OCI-LY7 (cell line): ENCODE results near the gene RPL29. TPM values are rescaled to one million over a fixed set of nuclear protein-coding genes. Genes with fewer than 3 reads are reported as not detected.

Experiments
- BruUV-seq: library from RNA; stranded (reverse); fragments of 400-500 nt; replicated peaks from 2 replicates; lab custom pipeline; 2021; lab: Mats Ljungman, UMichigan
- CTCF ChIA-PET: fragments of 300-600 bp; sonication (Branson Sonifier 250); formaldehyde crosslinking; loops from one replicate; lab custom pipeline; 2022; ENCODE audit warnings: antibody characterized with exemption; ENCODE audit not compliant: unreplicated experiment; lab: Charles Lee
- POLR2A ChIA-PET: fragments of 300-600 bp; sonication (Branson Sonifier 250); formaldehyde crosslinking; loops from one replicate; lab custom pipeline; 2022; ENCODE audit warnings: antibody characterized with exemption; lab: Charles Lee
- DNase-seq: peaks from one replicate; pipeline ENCODE4 v3.0.0-alpha.2; 2015; ENCODE audit warnings: low spot score
- H2AFZ ChIP-seq: fragments of 200-600 bp; sonication (generic), shearing (Covaris generic); 2 replicates; pipeline ENCODE4 v1.6.1; 2014; ENCODE audit warnings: mild to moderate bottlenecking, antibody characterized with exemption, low read length, moderate library complexity
- H3K27ac ChIP-seq: fragments of 200-600 bp; sonication (generic); 2 replicates; pipeline ENCODE4 v1.5.1; 2014; ENCODE audit warnings: mixed run types, low read depth, mild to moderate bottlenecking, moderate library complexity, low read length, inconsistent platforms; ENCODE audit not compliant: poor library complexity, severe bottlenecking
- H3K36me3 ChIP-seq: fragments of 200-600 bp; sonication (generic); 2 replicates; pipeline ENCODE4 v1.6.1; 2014; ENCODE audit warnings: mild to moderate bottlenecking, antibody characterized with exemption, low read length, moderate library complexity, mixed read lengths; ENCODE audit not compliant: insufficient read depth
- H3K4me1 ChIP-seq: fragments of 200-600 bp; sonication (generic); 2 replicates; pipeline ENCODE4 v1.5.1; 2014; ENCODE audit warnings: mild to moderate bottlenecking, low read length; ENCODE audit not compliant: insufficient read depth, poor library complexity, severe bottlenecking
- H3K4me2 ChIP-seq: fragments of 200-600 bp; sonication (generic); 2 replicates; pipeline ENCODE4 v1.6.1; 2014; ENCODE audit warnings: mild to moderate bottlenecking, low read length
- H3K4me3 ChIP-seq: fragments of 200-600 bp; sonication (generic); 2 replicates; pipeline ENCODE4 v1.5.1; 2014; ENCODE audit warnings: mild to moderate bottlenecking, low read depth, low read length; ENCODE audit not compliant: poor library complexity, severe bottlenecking
- H3K79me2 ChIP-seq: fragments of 200-600 bp; sonication (generic); 2 replicates; pipeline ENCODE4 v1.6.1; 2016; ENCODE audit warnings: low read depth, mild to moderate bottlenecking, low read length, moderate library complexity, mixed read lengths; ENCODE audit not compliant: insufficient read depth
- H3K9me2 ChIP-seq: fragments of 200-600 bp; sonication (generic); 2 replicates; pipeline ENCODE4 v1.6.1; 2016; ENCODE audit warnings: mild to moderate bottlenecking, low read length, mixed read lengths; ENCODE audit not compliant: insufficient read depth
- H3K9me3 ChIP-seq: fragments of 200-600 bp; sonication (generic); 2 replicates; pipeline ENCODE4 v1.6.1; 2014; ENCODE audit warnings: mild to moderate bottlenecking, mixed run types, low read length, mixed read lengths
- H4K20me1 ChIP-seq: fragments of 200-600 bp; sonication (generic); 2 replicates; pipeline ENCODE4 v1.6.1; 2014; ENCODE audit warnings: mild to moderate bottlenecking, antibody characterized with exemption, low read length, moderate library complexity, mixed read lengths; ENCODE audit not compliant: insufficient read depth
- CTCF ChIP-seq: fragments of 200-600 bp; sonication (generic); conservative IDR thresholded peaks from 2 replicates; pipeline ENCODE4 v1.5.1; 2014; ENCODE audit warnings: mild to moderate bottlenecking, antibody characterized with exemption, low read length, moderate library complexity, mixed read lengths
- EZH2phosphoT487 ChIP-seq: fragments of 200-600 bp; sonication (generic); IDR thresholded peaks from 2 replicates; pipeline ENCODE4 v1.6.1; 2018; ENCODE audit warnings: low read depth, borderline replicate concordance, mild to moderate bottlenecking, mixed run types, antibody characterized with exemption, low read length, moderate library complexity, mixed read lengths
- intact Hi-C: fragments of 100-400 bp; cut with micrococcal nuclease; formaldehyde crosslinking; loops from one replicate; pipeline ENCODE4 v1.10.0; 2022; ENCODE audit not compliant: unreplicated experiment
- total RNA-seq, 2 experiments: library from RNA; depleted of rRNA in 1 of 2; stranded (reverse); fragments of >200 nt in 1 of 2; shearing (Covaris generic) in 1 of 2; gene quantifications; 2 replicates each; pipeline ENCODE4 v1.2.3, GENCODE V29; 2014 to 2022

The RPL29 gene
- total RNA-seq, 2 experiments from 2014 or later: 1,535 to 1,781 TPM

- Histone ChIP-seq H4K20me1 (peaks cover 6% of the 10 kb centered on the region; the same call in 1 of the 2 replicates), H3K79me2 (no peaks in the 10 kb centered on the region), H3K9me3 (no peaks in the 10 kb centered on the region), H3K9me2 (no peaks in the 10 kb centered on the region), H3K36me3 (peaks cover 14% of the 10 kb centered on the region), H2AFZ (no peak overlapping the region), H3K4me3 (no peak overlapping the region), H3K27ac (no peak overlapping the region), H3K4me2 (no peak overlapping the region), H3K4me1 (peaks cover 20% of the 10 kb centered on the region)
- intact Hi-C loops: no loop called here
- ChIA-PET POLR2A (no interaction called here), CTCF (no interaction called here)
- DNase-seq: no peak
- TF ChIP-seq EZH2phosphoT487: no peak
- TF ChIP-seq CTCF: no peak
- BruUV-seq: no TSS peak
Observed at GRCh38 chr3:51987568-51987967, 8.1 kb downstream of the RPL29 start.

- H4K20me1 ChIP-seq: no peaks in the 10 kb centered on the region
- no peak overlapping the region for H3K4me2 ChIP-seq
- intact Hi-C loops: no loop called here
- DNase-seq: no peak
- BruUV-seq: no TSS peak
- peaks cover 9% of the 10 kb centered on the region for H3K4me1 ChIP-seq
- H3K36me3 ChIP-seq: peaks cover 1% of the 10 kb centered on the region
- H3K9me2 ChIP-seq: no peaks in the 10 kb centered on the region
- no peak overlapping the region for H2AFZ ChIP-seq
- no peak for TF ChIP-seq EZH2phosphoT487
- TF ChIP-seq CTCF: no peak
- CTCF ChIA-PET: no interaction called here
- no peak overlapping the region for H3K4me3 ChIP-seq
- POLR2A ChIA-PET: no interaction called here
- H3K9me3 ChIP-seq: no peaks in the 10 kb centered on the region
- H3K27ac ChIP-seq: no peak overlapping the region
- H3K79me2 ChIP-seq: no peaks in the 10 kb centered on the region
Observed at GRCh38 chr3:51986010-51986947, 9.4 kb downstream of the RPL29 start.

GRCh38 chr3:51985063-51985462 is 10.6 kb downstream of the RPL29 start:
- Histone ChIP-seq H3K4me3 (no peak overlapping the region), H3K4me1 (peaks cover 8% of the 10 kb centered on the region), H3K36me3 (no peaks in the 10 kb centered on the region), H3K4me2 (no peak overlapping the region), H3K27ac (no peak overlapping the region), H3K9me2 (no peaks in the 10 kb centered on the region), H4K20me1 (no peaks in the 10 kb centered on the region), H2AFZ (no peak overlapping the region), H3K79me2 (no peaks in the 10 kb centered on the region), H3K9me3 (no peaks in the 10 kb centered on the region)
- no TSS peak for BruUV-seq
- intact Hi-C loops: no loop called here
- ChIA-PET POLR2A (no interaction called here), CTCF (no interaction called here)
- DNase-seq: no peak
- TF ChIP-seq CTCF (no peak), EZH2phosphoT487 (no peak)
